ENCODE measurements around the gene SHISA5. TPM values are rescaled to one million over a fixed set of nuclear protein-coding genes. Genes with fewer than 3 reads are reported as not detected.

SHISA5 gene
- polyA plus RNA-seq, 3 donors, result 147 to 266 (median 242) TPM

- Histone ChIP-seq H3K27me3 (ENCODE audit: control insufficient read depth in 2 of 2, insufficient read depth in 2 of 2, low read length in 2 of 2) (no peaks in the 10 kb centered on the region), H3K9me3 (replicated peaks in 1 of 2; ENCODE audit: control insufficient read depth in 1 of 2, insufficient read depth in 1 of 2, low read length in 2 of 2) (no peaks in the 10 kb centered on the region), H2AFZ (ENCODE audit: insufficient read depth, low read depth, low read length, poor library complexity, severe bottlenecking) (no peak overlapping the region), H3K36me3 (replicated peaks in 1 of 2; ENCODE audit: control insufficient read depth in 1 of 2, insufficient read depth in 2 of 2, low read length in 2 of 2) (peaks cover 16 to 50% of the 10 kb centered on the region in 2 donors), H3K9ac (ENCODE audit: insufficient read depth, low read length, poor library complexity, severe bottlenecking) (no peak overlapping the region), H3K4me3 (replicated peaks in 1 of 3; ENCODE audit: low read depth in 2 of 3, low read length in 3 of 3) (no peak overlapping the region), H3K4me2 (replicated peaks; ENCODE audit: extremely low read depth, low read length, poor library complexity, severe bottlenecking) (no peak overlapping the region), H3K4me1 (ENCODE audit: control insufficient read depth in 1 of 2, insufficient read depth in 2 of 2, low read length in 2 of 2) (no peaks in the 10 kb centered on the region), H3K27ac (ENCODE audit: low read depth in 1 of 2, low read length in 2 of 2) (no peak overlapping the region), H3K79me2 (ENCODE audit: insufficient read depth, low read length) (no peaks in the 10 kb centered on the region), H4K20me1 (ENCODE audit: insufficient read depth, low read length) (peaks cover 19% of the 10 kb centered on the region)
- Mint-ChIP-seq H3K27me3 (ENCODE audit: low read depth in 3 of 3) (peaks cover 0 to 1% (median 0%) of the 10 kb centered on the region in 3 donors), H3K4me1 (peaks cover 12% of the 10 kb centered on the region), H3K4me3 (no peak overlapping the region), H3K36me3 (peaks cover 45 to 73% of the 10 kb centered on the region in 2 donors), H3K9me3 (no peaks in the 10 kb centered on the region), H3K27ac (peak overlapping the region in 4 of 7 donors; percentile 19 to 59 (median 36))
- TF ChIP-seq CTCF (IDR thresholded peaks at IDR 0.05), result no peak
- no peak for DNase-seq
- intact Hi-C loops (cut with micrococcal nuclease), result no loop called here
- 34% methylated on average over 15 of the region's 19 CpGs for WGBS (ENCODE audit: insufficient coverage)
Measured at GRCh38 chr3:48478626-48479555, 25.1 kb downstream of the SHISA5 start.

- peaks cover 16 to 50% of the 10 kb centered on the region in 2 donors for H3K36me3 ChIP-seq (replicated peaks in 1 of 2; ENCODE audit: control insufficient read depth in 1 of 2, insufficient read depth in 2 of 2, low read length in 2 of 2)
- H3K27me3 ChIP-seq (ENCODE audit: control insufficient read depth in 2 of 2, insufficient read depth in 2 of 2, low read length in 2 of 2), result no peaks in the 10 kb centered on the region
- peaks cover 44 to 71% of the 10 kb centered on the region in 2 donors for H3K36me3 Mint-ChIP-seq
- peaks cover 18% of the 10 kb centered on the region for H3K4me1 Mint-ChIP-seq
- H3K9me3 ChIP-seq (replicated peaks in 1 of 2; ENCODE audit: control insufficient read depth in 1 of 2, insufficient read depth in 1 of 2, low read length in 2 of 2), result no peaks in the 10 kb centered on the region
- intact Hi-C loops (cut with micrococcal nuclease), result no loop called here
- H3K27me3 Mint-ChIP-seq (ENCODE audit: low read depth in 3 of 3), result peaks cover 0 to 1% (median 0%) of the 10 kb centered on the region in 3 donors
- DNase-seq, result no peak
- no peak overlapping the region for H3K9ac ChIP-seq (ENCODE audit: insufficient read depth, low read length, poor library complexity, severe bottlenecking)
- 95% methylated on average over 6 of the region's 9 CpGs for WGBS (ENCODE audit: insufficient coverage)
- peaks cover 5% of the 10 kb centered on the region for H3K79me2 ChIP-seq (ENCODE audit: insufficient read depth, low read length)
- H3K4me2 ChIP-seq (replicated peaks; ENCODE audit: extremely low read depth, low read length, poor library complexity, severe bottlenecking), result no peak overlapping the region
- peak overlapping the region in 2 of 7 donors; percentile 57 to 59 for H3K27ac Mint-ChIP-seq
- H3K4me3 Mint-ChIP-seq, result no peak overlapping the region
- H3K4me1 ChIP-seq (ENCODE audit: control insufficient read depth in 1 of 2, insufficient read depth in 2 of 2, low read length in 2 of 2), result peaks cover 8% of the 10 kb centered on the region in 2 donors
- no peaks in the 10 kb centered on the region for H3K9me3 Mint-ChIP-seq
- H2AFZ ChIP-seq (ENCODE audit: insufficient read depth, low read depth, low read length, poor library complexity, severe bottlenecking), result no peak overlapping the region
- TF ChIP-seq CTCF (IDR thresholded peaks at IDR 0.05), result no peak
- peaks cover 19% of the 10 kb centered on the region for H4K20me1 ChIP-seq (ENCODE audit: insufficient read depth, low read length)
- no peak overlapping the region for H3K4me3 ChIP-seq (replicated peaks in 1 of 3; ENCODE audit: low read depth in 2 of 3, low read length in 3 of 3)
- H3K27ac ChIP-seq (ENCODE audit: low read depth in 1 of 2, low read length in 2 of 2), result no peak overlapping the region
Measured at GRCh38 chr3:48477959-48478520, 25.9 kb downstream of the SHISA5 start.

All from CD14-positive monocyte (primary cell).